ENCODE results near the gene L3MBTL4. TPM values are rescaled to one million over a fixed set of nuclear protein-coding genes. Genes with fewer than 3 reads are reported as not detected.

Gene L3MBTL4
- total RNA-seq, 4 donors from 2014 or later, result 3.6 to 9.0 (median 5.0) TPM

DNA sequence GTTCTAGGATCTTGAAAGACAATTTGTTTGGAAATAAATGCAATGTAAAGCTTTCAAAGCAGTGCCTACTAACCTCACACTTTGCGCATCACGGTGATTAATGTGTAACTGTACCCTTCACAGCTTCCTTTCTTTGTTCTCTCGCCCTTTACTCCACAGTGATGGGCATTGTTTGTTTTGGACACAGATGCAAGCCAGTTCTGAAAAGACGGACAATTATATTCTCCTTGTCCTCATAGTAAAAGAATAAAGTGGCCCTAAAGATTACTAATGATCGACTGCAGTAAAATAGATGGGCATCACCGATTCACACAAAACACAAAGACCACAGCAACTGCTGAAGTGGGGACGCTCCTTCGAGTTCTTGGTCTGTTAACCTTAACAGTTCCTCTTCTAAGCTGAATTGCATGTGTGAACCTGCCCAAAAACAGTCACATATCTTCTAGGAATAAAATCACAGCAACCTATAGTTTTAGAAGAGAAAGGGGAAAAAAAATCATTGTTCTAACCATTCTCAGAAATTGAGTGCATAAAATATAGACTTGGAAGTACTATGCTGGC is 7.7 kb downstream of the L3MBTL4 start:
- no peak for TF ChIP-seq POLR2A (IDR thresholded peaks at IDR 0.05)
- no peak for TF ChIP-seq CTCF (IDR thresholded peaks at IDR 0.05)
- no peaks in the 10 kb centered on the region for H3K9me3 ChIP-seq
- H3K4me1 ChIP-seq, result peaks cover 6 to 32% (median 17%) of the 10 kb centered on the region in 3 donors
- DNase-seq, result no peak
- 70 to 73% methylated on average over 8 of the region's 8 CpGs for WGBS, 2 donors
- H3K27ac ChIP-seq, result peak overlapping the region in 2 of 4 donors; percentile 36 to 54
- intact Hi-C loops (cut with DNase I), result no loop called here
- H3K36me3 ChIP-seq, result no peaks in the 10 kb centered on the region
- H3K4me3 ChIP-seq, result no peak overlapping the region
- H3K27me3 ChIP-seq, result no peaks in the 10 kb centered on the region

GRCh38 chr18:6406075-6406909 is 8.4 kb downstream of the L3MBTL4 start:
- 42 to 54% methylated on average over 9 to 10 of the region's 10 CpGs for WGBS, 2 donors
- no peaks in the 10 kb centered on the region for H3K9me3 ChIP-seq
- peaks cover 6 to 37% (median 17%) of the 10 kb centered on the region in 3 donors for H3K4me1 ChIP-seq
- peak overlapping the region in 2 of 4 donors; percentile 36 to 54 for H3K27ac ChIP-seq
- intact Hi-C loops (cut with DNase I), result no loop called here
- H3K27me3 ChIP-seq, result no peaks in the 10 kb centered on the region
- no peak for DNase-seq
- H3K36me3 ChIP-seq, result no peaks in the 10 kb centered on the region
- TF ChIP-seq CTCF (IDR thresholded peaks at IDR 0.05) (no peak), POLR2A (IDR thresholded peaks at IDR 0.05) (no peak)
- no peak overlapping the region for H3K4me3 ChIP-seq

GRCh38 chr18:6405237-6406074 is 9.3 kb downstream of the L3MBTL4 start:
- Histone ChIP-seq H3K27ac (peak overlapping the region in 2 of 4 donors; percentile 25 to 54), H3K4me1 (peaks cover 6 to 37% (median 17%) of the 10 kb centered on the region in 3 donors), H3K9me3 (no peaks in the 10 kb centered on the region), H3K36me3 (no peaks in the 10 kb centered on the region), H3K27me3 (no peaks in the 10 kb centered on the region), H3K4me3 (peak overlapping the region in 1 of 4 donors; percentile 6)
- TF ChIP-seq POLR2A (IDR thresholded peaks at IDR 0.05) (no peak), CTCF (IDR thresholded peaks at IDR 0.05) (no peak)
- intact Hi-C loops (cut with DNase I), result no loop called here
- 57 to 64% methylated on average over 7 to 9 of the region's 11 CpGs for WGBS, 2 donors
- DNase-seq, result no peak

DNA sequence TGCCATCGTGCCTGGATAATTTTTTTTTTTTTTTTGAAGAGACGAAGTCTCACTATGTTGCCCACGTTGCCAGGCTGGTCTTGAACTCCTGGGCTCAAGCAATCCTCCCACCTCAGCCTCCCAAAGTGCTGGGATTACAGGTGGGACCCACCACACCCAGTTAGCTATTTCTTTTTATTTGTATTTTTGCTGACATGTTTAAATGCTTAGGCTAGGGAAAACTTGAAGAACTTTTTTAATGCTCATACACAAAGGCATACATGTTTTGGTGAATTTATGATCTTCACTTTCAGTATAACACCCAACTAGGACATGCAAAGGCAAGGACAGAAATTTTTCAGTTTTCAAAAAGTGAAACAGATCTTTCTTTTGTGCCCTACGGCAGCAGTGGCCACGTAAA is 9.9 kb downstream of the L3MBTL4 start:
- intact Hi-C loops (cut with DNase I), result no loop called here
- no peaks in the 10 kb centered on the region for H3K27me3 ChIP-seq
- 56 to 77% methylated on average over 5 of the region's 5 CpGs for WGBS, 2 donors
- H3K9me3 ChIP-seq, result no peaks in the 10 kb centered on the region
- peak overlapping the region in 1 of 4 donors; percentile 6 for H3K4me3 ChIP-seq
- no peaks in the 10 kb centered on the region for H3K36me3 ChIP-seq
- H3K27ac ChIP-seq, result peak overlapping the region in 2 of 4 donors; percentile 25 to 51
- no peak for TF ChIP-seq POLR2A (IDR thresholded peaks at IDR 0.05)
- no peak for TF ChIP-seq CTCF (IDR thresholded peaks at IDR 0.05)
- H3K4me1 ChIP-seq, result peaks cover 6 to 37% (median 17%) of the 10 kb centered on the region in 3 donors
- no peak for DNase-seq

All from esophagus squamous epithelium (tissue), 5 donors.